ENCODE results near the gene ACKR1. TPM values are rescaled to one million over a fixed set of nuclear protein-coding genes. Genes with fewer than 3 reads are reported as not detected.

ACKR1 gene
- total RNA-seq, 2 experiments from 2014 or later: not detected

DNA sequence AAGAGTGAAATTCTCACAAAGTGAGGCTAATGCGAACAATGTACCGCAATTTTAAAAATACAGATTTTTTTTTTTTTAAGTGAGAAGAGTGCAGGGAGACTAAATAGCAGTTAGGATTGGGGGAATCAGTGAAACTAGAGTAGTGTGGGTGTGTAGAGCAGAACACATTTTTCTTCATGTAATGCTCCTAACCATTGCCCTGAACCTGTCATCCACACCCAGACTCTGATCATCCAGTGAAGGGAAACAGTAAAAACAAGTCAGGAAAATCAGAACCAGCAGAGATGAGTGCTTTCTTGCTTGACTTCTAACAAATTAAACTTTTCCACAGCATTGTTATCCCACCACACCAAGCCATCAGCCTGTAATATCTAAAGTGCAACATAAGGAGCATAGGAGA lies 24.2 kb upstream of the ACKR1 start:
- intact Hi-C loops (cut with micrococcal nuclease): no loop called here
- no peaks in the 10 kb centered on the region for H3K9me3 Mint-ChIP-seq
- H3K27me3 Mint-ChIP-seq: peaks cover 42% of the 10 kb centered on the region
- no peaks in the 10 kb centered on the region for H3K36me3 Mint-ChIP-seq (ENCODE audit: low read depth)
- H3K4me3 Mint-ChIP-seq: no peak overlapping the region
- POLR2A ChIA-PET: no interaction called here
- TF ChIP-seq CTCF (IDR thresholded peaks at IDR 0.05): no peak
- ATAC-seq: no peak
- CTCF ChIA-PET: interaction anchor here (3.6 kb wide), 1 partner anchor 34 kb away, joined by 11 read pairs; no protein-coding TSS in a partner anchor
- DNase-seq: no peak
- no peak overlapping the region for H3K27ac Mint-ChIP-seq
- H3K4me1 Mint-ChIP-seq (ENCODE audit: low read depth): no peaks in the 10 kb centered on the region

- DNase-seq: no peak
- no peak for TF ChIP-seq CTCF (IDR thresholded peaks at IDR 0.05)
- Mint-ChIP-seq H3K36me3 (ENCODE audit: low read depth) (no peaks in the 10 kb centered on the region), H3K27me3 (peaks cover 44% of the 10 kb centered on the region), H3K27ac (no peak overlapping the region), H3K9me3 (no peaks in the 10 kb centered on the region), H3K4me1 (ENCODE audit: low read depth) (no peaks in the 10 kb centered on the region), H3K4me3 (no peak overlapping the region)
- ATAC-seq: no peak
- ChIA-PET CTCF (interaction anchor here (3.6 kb wide), 1 partner anchor 33 kb away, joined by 11 read pairs; no protein-coding TSS in a partner anchor), POLR2A (interaction anchor here (0.9 kb wide), 1 partner anchor 26 kb away, joined by 3 read pairs; no protein-coding TSS in a partner anchor)
- intact Hi-C loops (cut with micrococcal nuclease): no loop called here
These were observed 23.2 kb upstream of the ACKR1 start for GRCh38 chr1:159181328-159182024.

DNA sequence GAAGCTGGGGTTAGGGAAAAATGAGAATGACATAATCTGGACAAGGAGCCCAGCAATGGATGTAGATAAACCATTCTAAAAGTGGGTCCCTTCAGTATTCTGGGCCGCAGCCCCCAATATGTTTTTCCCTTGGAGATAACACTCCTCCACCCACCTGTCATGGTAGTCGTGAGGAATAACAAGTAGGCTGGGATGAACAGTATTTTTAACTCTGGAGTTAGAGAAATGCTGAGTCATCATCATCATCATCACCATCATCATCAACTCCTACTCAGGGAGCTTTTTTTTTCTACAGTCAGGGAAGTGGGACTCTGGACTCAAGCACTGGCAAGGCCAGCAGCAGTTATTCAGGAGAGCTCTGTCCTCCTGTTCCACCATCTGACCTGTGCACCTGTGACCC lies 20.5 kb upstream of the ACKR1 start:
- no peak for DNase-seq

DNA sequence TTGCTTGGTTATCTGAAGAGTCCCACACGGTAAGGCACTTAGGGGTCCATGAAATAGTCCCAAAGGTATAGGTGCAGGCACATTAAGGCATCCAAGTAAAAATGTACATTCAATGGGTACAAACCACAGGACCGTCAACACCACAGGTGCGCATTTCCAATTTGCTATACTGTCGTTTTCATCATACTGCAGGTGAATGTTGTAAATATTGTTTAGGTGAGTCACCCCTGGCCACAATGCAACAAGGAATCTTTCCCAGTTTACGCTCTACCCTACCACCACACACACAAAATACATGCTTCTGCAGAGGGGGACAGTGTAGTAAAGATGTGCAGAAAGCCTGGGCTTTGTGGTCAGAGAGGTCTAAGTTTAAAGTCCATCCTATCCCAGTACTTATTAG lies 19.6 kb upstream of the ACKR1 start:
- DNase-seq: no peak
- H3K27me3 Mint-ChIP-seq: peaks cover 59% of the 10 kb centered on the region
- no peaks in the 10 kb centered on the region for H3K36me3 Mint-ChIP-seq (ENCODE audit: low read depth)
- peaks cover 2% of the 10 kb centered on the region for H3K4me1 Mint-ChIP-seq (ENCODE audit: low read depth)
- ChIA-PET CTCF (no interaction called here), POLR2A (no interaction called here)
- no peak for TF ChIP-seq CTCF (IDR thresholded peaks at IDR 0.05)
- no peak overlapping the region for H3K4me3 Mint-ChIP-seq
- H3K27ac Mint-ChIP-seq: no peak overlapping the region
- ATAC-seq: no peak
- H3K9me3 Mint-ChIP-seq: no peaks in the 10 kb centered on the region
- intact Hi-C loops (cut with micrococcal nuclease): no loop called here

More for the DNA sequence above, 20.5 kb upstream of the ACKR1 start:
- Mint-ChIP-seq H3K36me3 (ENCODE audit: low read depth) (no peaks in the 10 kb centered on the region), H3K9me3 (no peaks in the 10 kb centered on the region), H3K4me3 (no peak overlapping the region), H3K27me3 (peaks cover 56% of the 10 kb centered on the region), H3K4me1 (ENCODE audit: low read depth) (peaks cover 2% of the 10 kb centered on the region), H3K27ac (no peak overlapping the region)
- ChIA-PET CTCF (interaction anchor here (2.1 to 3.6 kb wide), 2 partner anchors 27 to 30 kb away, joined by 6 to 11 read pairs; no protein-coding TSS in a partner anchor), POLR2A (no interaction called here)
- no peak for ATAC-seq
- TF ChIP-seq CTCF (IDR thresholded peaks at IDR 0.05): no peak
- intact Hi-C loops (cut with micrococcal nuclease): no loop called here

DNA sequence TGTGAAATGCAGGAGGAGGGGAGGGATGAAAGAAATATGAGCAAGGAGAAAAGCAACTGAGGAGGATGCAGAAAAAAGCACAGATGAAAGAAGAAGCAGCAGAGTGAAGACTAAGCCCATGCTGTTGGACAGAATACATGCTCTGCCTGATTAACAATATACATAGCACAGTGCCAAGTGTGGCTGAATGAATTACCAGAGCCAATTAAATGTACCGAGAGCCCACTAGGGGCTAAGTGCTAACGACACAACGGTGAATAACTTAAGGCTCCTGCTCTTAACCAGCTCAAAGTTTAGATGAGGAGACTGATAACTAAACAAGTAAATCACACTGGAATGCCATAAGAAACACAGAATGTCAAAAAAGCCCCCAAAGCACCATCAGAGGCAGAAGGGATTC lies 17.6 kb upstream of the ACKR1 start:
- ChIA-PET CTCF (interaction anchor here (1.2 kb wide), 1 partner anchor 11 kb away, joined by 3 read pairs; no protein-coding TSS in a partner anchor), POLR2A (no interaction called here)
- H3K36me3 Mint-ChIP-seq (ENCODE audit: low read depth): no peaks in the 10 kb centered on the region
- H3K27ac Mint-ChIP-seq: no peak overlapping the region
- H3K9me3 Mint-ChIP-seq: no peaks in the 10 kb centered on the region
- no peak overlapping the region for H3K4me3 Mint-ChIP-seq
- DNase-seq: no peak
- peaks cover 53% of the 10 kb centered on the region for H3K27me3 Mint-ChIP-seq
- no peak for ATAC-seq
- peaks cover 2% of the 10 kb centered on the region for H3K4me1 Mint-ChIP-seq (ENCODE audit: low read depth)
- intact Hi-C loops (cut with micrococcal nuclease): no loop called here
- TF ChIP-seq CTCF (IDR thresholded peaks at IDR 0.05): no peak

Data from activated CD8-positive, alpha-beta T cell treated with anti-CD3 and anti-CD28 coated beads for 36 hours (primary cell).